HL-60 (cell line): ENCODE results near the gene BCAR1.

Experiments used
- GABPA ChIP-seq: IDR thresholded peaks from 2 replicates; pipeline ENCODE4 v1.6.1; 2012; ENCODE audit warnings: low read depth
- TF ChIP-seq, protein P1 (sequence below): IDR thresholded peaks from one replicate; pipeline ENCODE4 v1.5.1; 2011; ENCODE audit warnings: low read length, control low read depth, inconsistent platforms; ENCODE audit not compliant: insufficient read depth

DNA sequence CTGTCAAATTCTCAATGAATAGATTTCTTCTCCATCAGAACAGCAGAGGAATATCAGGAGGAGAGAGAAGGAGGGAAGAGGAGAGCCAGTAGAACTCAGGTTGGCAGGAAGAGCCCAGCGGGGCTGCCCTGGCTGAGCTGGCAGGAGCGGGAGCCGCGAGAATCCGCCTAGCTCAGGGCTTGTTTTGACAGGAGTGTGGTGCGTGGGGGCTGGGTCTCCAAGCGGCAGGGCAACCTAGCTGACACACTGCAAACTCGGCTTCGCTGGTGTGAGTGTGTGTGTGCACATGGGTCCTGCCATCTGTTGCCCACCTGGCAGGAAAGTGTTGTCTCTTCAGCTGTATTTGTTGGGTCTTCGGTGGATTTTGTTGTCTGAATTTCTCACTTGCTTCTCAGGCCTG, 27.9 kb upstream of the BCAR1 start:
- TF ChIP-seq, protein P1, sequence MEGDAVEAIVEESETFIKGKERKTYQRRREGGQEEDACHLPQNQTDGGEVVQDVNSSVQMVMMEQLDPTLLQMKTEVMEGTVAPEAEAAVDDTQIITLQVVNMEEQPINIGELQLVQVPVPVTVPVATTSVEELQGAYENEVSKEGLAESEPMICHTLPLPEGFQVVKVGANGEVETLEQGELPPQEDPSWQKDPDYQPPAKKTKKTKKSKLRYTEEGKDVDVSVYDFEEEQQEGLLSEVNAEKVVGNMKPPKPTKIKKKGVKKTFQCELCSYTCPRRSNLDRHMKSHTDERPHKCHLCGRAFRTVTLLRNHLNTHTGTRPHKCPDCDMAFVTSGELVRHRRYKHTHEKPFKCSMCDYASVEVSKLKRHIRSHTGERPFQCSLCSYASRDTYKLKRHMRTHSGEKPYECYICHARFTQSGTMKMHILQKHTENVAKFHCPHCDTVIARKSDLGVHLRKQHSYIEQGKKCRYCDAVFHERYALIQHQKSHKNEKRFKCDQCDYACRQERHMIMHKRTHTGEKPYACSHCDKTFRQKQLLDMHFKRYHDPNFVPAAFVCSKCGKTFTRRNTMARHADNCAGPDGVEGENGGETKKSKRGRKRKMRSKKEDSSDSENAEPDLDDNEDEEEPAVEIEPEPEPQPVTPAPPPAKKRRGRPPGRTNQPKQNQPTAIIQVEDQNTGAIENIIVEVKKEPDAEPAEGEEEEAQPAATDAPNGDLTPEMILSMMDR: no peak
- no peak for TF ChIP-seq GABPA
